CD4-positive, alpha-beta T cell treated with Interleukin-12 subunit alpha and Interleukin-12 subunit beta, for 1 hour (primary cell): Measurements from ENCODE around the gene EPN3.

Source experiments
- DNase-seq: peaks from one replicate; pipeline ENCODE4 v3.0.0-alpha.2; 2020

EPN3 gene

GRCh38 chr17:50572541-50572940, 40.0 kb downstream of the EPN3 start:
- no peak for DNase-seq

GRCh38 chr17:50573866-50574611, 41.5 kb downstream of the EPN3 start:
- DNase-seq, result no peak

DNA sequence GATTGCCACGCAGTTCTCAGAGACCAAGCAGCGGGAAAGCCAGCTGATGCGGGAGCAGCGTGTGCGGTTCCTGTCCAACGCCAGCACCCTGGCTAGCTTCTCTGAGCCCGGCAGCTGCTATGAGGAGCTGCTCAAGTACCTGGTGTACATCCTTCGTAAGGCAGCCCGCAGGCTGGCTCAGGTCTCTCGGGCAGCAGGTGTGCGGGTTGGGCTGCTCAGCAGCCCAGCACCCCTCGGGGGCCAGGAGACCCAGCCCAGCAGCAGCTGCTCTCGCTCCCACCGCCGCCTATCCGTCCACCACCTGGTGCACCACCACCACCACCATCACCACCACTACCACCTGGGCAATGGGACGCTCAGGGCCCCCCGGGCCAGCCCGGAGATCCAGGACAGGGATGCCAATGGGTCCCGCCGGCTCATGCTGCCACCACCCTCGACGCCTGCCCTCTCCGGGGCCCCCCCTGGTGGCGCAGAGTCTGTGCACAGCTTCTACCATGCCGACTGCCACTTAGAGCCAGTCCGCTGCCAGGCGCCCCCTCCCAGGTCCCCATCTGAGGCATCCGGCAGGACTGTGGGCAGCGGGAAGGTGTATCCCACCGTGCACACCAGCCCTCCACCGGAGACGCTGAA, 43.2 kb downstream of the EPN3 start:
- DNase-seq, result no peak

DNA sequence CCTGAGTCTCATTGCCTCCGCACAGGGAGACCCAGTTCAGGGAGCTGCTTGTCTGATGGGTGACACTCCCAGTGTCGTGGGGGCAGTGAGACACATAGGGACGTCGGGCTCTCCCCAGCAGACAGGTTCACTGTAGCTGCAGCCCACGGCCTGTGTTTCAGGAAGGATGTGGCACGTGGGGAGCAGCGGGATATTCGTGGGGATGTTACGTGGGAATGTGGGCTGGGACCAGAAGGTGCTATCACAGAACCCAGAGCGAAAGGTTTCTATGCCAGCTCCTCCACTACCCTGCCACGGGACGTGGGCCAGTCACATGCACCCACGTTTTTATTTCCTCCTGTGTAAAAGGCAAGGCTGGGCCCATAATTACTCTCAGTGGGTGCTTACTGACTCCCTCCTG, 44.3 kb downstream of the EPN3 start:
- no peak for DNase-seq

DNA sequence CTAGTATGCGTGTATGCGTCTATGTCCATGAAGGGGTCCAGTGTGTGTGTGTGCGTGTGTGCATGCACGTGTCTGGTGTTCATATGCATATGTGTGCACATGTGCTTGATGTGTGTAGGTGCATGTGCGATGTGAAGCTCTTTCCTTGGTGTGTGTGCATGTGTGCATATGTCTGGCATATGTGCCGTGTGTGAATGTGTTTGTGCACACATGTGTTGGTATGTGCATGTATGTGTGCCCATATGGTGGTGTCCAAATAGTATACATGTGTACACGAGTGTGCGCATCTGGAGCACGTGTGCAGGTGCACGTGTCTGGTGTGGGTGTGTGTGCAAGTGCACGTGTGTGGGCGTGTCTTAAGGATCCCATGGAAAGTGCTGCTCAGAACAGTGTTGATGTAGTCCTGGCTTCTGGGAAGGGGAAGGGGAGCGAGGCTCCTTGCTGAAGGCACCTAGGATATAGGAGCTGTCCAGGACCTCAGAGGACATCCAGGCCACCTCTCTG, 45.0 kb downstream of the EPN3 start:
- no peak for DNase-seq

DNA sequence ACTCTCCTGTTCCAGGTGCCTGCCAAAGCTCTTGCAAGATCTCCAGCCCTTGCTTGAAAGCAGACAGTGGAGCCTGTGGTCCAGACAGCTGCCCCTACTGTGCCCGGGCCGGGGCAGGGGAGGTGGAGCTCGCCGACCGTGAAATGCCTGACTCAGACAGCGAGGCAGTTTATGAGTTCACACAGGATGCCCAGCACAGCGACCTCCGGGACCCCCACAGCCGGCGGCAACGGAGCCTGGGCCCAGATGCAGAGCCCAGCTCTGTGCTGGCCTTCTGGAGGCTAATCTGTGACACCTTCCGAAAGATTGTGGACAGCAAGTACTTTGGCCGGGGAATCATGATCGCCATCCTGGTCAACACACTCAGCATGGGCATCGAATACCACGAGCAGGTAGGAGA, 45.6 kb downstream of the EPN3 start:
- DNase-seq, result no peak

DNA sequence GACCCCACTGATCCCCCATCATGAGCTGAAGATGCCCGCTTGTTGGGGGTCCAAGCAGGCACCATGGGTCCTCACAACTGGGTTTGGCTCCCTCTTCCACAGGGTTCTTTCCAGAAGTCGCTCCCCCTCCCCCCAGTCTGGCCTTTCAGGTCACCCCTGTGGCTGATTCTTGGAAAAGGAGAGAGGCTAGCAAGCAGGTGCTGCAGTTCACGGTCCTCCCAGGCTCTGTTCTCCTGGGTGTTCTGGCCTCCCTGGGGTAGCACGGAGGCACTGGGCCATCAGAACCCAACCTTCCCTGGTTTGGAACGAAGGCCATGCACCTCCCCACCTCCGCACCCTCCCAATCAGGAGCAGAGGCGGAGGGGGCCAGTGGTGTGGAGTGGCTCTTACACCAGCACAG, 46.9 kb downstream of the EPN3 start:
- DNase-seq, result no peak

- no peak for DNase-seq
Observed at GRCh38 chr17:50580646-50581045, 48.1 kb downstream of the EPN3 start.

- DNase-seq, result no peak
Observed at GRCh38 chr17:50581316-50581715, 48.8 kb downstream of the EPN3 start.

- DNase-seq, result no peak
Observed at GRCh38 chr17:50582741-50583140, 50.2 kb downstream of the EPN3 start.

- no peak for DNase-seq
Observed at GRCh38 chr17:50583641-50584040, 51.1 kb downstream of the EPN3 start.

- DNase-seq, result no peak
Observed at GRCh38 chr17:50584116-50584515, 51.6 kb downstream of the EPN3 start.

GRCh38 chr17:50584749-50585148, 52.2 kb downstream of the EPN3 start:
- no peak for DNase-seq

DNA sequence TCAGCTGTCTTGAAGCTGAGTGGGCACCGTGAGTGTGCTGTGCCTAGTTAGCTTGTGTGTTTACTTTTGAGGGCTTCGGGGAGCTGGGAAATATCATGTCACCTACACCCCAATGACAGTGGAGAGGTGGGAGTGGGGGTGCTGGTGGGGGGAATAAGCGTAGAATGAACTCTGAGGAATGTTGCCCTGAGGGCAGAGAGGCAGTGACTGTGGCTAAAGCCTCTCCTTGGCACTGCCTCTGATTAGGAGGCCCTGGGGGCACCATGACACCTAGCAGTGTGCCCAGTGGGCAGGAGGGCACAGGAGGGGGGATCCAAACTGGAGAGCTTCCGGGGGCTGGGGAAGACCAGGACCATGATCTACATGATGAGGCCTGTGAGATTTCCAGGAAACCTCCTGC, 52.8 kb downstream of the EPN3 start:
- no peak for DNase-seq

- DNase-seq, result no peak
Observed at GRCh38 chr17:50585891-50586290, 53.4 kb downstream of the EPN3 start.

GRCh38 chr17:50586421-50587247, 54.1 kb downstream of the EPN3 start:
- no peak for DNase-seq

DNA sequence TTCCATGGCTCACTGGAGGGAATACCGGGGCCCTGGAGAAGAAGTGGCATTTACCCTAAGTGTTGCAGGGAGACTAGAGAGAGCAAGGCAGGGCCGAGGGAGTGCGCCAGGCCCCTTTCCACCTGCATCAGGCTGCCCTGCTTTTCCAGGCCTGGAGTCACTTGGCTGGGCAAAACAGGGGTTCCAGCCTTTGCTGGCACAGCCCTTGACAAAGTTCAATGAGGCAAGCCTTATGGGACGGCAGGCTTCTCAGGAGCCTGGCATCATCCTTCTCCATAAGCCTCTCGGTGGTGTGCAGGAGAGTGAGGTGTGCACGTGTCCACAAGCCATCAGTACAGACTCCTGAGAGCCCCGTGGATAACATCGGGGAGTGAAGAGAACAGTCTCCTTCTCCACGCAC, 55.0 kb downstream of the EPN3 start:
- no peak for DNase-seq

DNA sequence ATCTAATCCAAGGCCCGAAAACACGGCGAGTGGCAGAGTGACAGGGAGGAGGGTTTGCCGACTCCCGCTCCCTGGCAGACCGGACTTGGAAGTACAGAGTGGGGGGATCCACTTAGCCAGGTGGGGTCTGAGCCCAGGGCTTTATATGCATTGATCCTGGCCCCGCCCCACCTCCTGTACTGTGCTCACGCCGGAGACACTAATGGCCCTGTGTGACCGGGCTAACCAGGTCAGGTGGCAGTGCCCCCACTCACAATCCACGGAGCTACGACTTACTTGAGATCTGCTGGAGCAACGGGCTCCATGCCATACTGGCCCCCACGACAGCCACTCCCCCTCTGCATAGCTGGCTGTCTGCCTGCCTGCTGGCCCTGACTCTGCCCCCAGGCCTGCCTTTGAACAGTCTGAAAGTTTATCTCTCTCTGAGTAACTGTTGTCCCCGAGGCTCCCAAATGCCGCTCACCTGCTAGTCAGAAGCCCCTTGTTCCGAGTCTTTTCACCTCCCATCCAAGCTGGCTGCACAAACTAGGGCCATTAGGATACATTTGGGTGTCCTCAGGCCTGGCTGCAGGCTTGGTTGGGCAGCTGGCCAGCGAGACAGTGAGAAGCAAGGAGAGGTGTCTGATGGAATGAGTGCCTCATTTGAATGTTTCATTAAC, 56.0 kb downstream of the EPN3 start:
- no peak for DNase-seq

- no peak for DNase-seq
Observed at GRCh38 chr17:50589095-50589705, 56.7 kb downstream of the EPN3 start.

GRCh38 chr17:50590946-50591737, 58.6 kb downstream of the EPN3 start:
- no peak for DNase-seq

DNA sequence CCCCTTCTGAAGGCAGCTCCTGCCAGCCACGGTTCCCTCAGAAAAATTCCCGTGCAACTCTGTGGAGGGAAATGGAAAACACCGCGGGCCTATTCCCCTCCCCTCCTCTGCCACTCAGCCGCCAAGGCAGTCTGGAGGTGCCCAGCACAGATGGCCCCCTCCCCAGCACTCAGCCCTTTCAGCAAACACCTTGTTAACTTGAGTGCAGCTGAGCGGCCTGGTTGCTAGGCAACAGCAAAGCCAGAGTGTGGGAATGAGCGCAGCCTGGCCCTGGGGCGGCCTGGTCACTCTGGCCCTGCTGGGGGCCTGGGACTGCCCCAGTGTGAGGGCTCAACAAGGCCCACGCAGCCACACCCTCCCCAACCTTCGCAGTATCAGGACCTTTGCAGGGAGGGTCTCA, 60.8 kb downstream of the EPN3 start:
- DNase-seq, result no peak
